Colonic mucosa (tissue), 4 donors: ENCODE measurements around the gene F2RL3. TPM values are rescaled to one million over a fixed set of nuclear protein-coding genes. Genes with fewer than 3 reads are reported as not detected.

Experiments
- DNase-seq: peaks from one replicate; pipeline ENCODE4 v3.0.0-alpha.2; 2020
- H3K27ac ChIP-seq: fragments of 200-600 bp; one replicate; pipeline ENCODE4 v1.8.0; 2021
- H3K27me3 ChIP-seq: fragments of 200-600 bp; one replicate; pipeline ENCODE4 v1.8.0; 2021
- H3K36me3 ChIP-seq: fragments of 200-600 bp; one replicate; pipeline ENCODE4 v1.8.0; 2021
- H3K4me1 ChIP-seq: fragments of 200-600 bp; one replicate; pipeline ENCODE4 v1.8.0; 2021; ENCODE audit warnings: mild to moderate bottlenecking
- H3K4me3 ChIP-seq: fragments of 200-600 bp; one replicate; pipeline ENCODE4 v1.8.0; 2021
- H3K9ac ChIP-seq, 2 donors: one replicate each; pipeline ENCODE4 v1.7.0; 2013; ENCODE audit warnings: control low read depth in 2 of 2, low read depth in 2 of 2, low read length in 2 of 2
- H3K9me3 ChIP-seq: fragments of 200-600 bp; one replicate; pipeline ENCODE4 v1.8.0; 2021
- CTCF ChIP-seq: fragments of 200-600 bp; IDR thresholded peaks from one replicate; pipeline ENCODE4 v1.8.0; 2022; ENCODE audit warnings: antibody characterized with exemption, mild to moderate bottlenecking
- intact Hi-C: fragments of 100-400 bp; cut with DNase I; formaldehyde crosslinking; loops from one replicate; pipeline ENCODE4 v1.14.1; 2022
- total RNA-seq, 2 donors: library from RNA; stranded (reverse); fragmentation: NEBNext Ultra II Directional in 1 of 2; extraction: Animal tissue kit (Norgen Biotek cat#: 25700) in 1 of 2; gene quantifications; one replicate each; pipeline ENCODE4 v1.2.1, GENCODE V29; 2021
- donor health status: healthy.
- donor health status: DM: no; HTN: no; CAD: no.
- donor health status: DM: no; HTN: no; CAD: no.

F2RL3 gene
- total RNA-seq, 2 donors from 2014 or later, result 0.84 to 0.98 TPM

- no peak overlapping the region for H3K9ac ChIP-seq
- no peak for DNase-seq
- intact Hi-C loops, result no loop called here
- H3K27ac ChIP-seq, result no peak overlapping the region
- H3K36me3 ChIP-seq, result no peaks in the 10 kb centered on the region
- no peaks in the 10 kb centered on the region for H3K27me3 ChIP-seq
- H3K9me3 ChIP-seq, result no peaks in the 10 kb centered on the region
- no peak for TF ChIP-seq CTCF
- H3K4me1 ChIP-seq, result no peaks in the 10 kb centered on the region
- H3K4me3 ChIP-seq, result no peak overlapping the region
Measured at GRCh38 chr19:16886305-16886880, 2.4 kb upstream of the F2RL3 start.

- no peaks in the 10 kb centered on the region for H3K36me3 ChIP-seq
- DNase-seq, result no peak
- no peaks in the 10 kb centered on the region for H3K27me3 ChIP-seq
- no peaks in the 10 kb centered on the region for H3K4me1 ChIP-seq
- H3K4me3 ChIP-seq, result no peak overlapping the region
- H3K9me3 ChIP-seq, result no peaks in the 10 kb centered on the region
- H3K9ac ChIP-seq, result no peak overlapping the region
- intact Hi-C loops, result no loop called here
- no peak overlapping the region for H3K27ac ChIP-seq
- TF ChIP-seq CTCF, result no peak
Measured at GRCh38 chr19:16887353-16888265, 1.2 kb upstream of the F2RL3 start.

GRCh38 chr19:16889366-16889882 is 625 bp downstream of the F2RL3 start:
- Histone ChIP-seq H3K27me3 (no peaks in the 10 kb centered on the region), H3K9ac (peak overlapping the region in 1 of 2 donors; percentile 50), H3K27ac (peak overlapping the region; percentile 27), H3K4me1 (no peaks in the 10 kb centered on the region), H3K9me3 (no peaks in the 10 kb centered on the region), H3K4me3 (peak overlapping the region; percentile 2), H3K36me3 (no peaks in the 10 kb centered on the region)
- intact Hi-C loops, result no loop called here
- no peak for TF ChIP-seq CTCF
- no peak for DNase-seq

GRCh38 chr19:16889883-16890460 is 1.2 kb downstream of the F2RL3 start:
- Histone ChIP-seq H3K9ac (no peak overlapping the region), H3K4me1 (no peaks in the 10 kb centered on the region), H3K36me3 (no peaks in the 10 kb centered on the region), H3K27me3 (no peaks in the 10 kb centered on the region), H3K9me3 (no peaks in the 10 kb centered on the region), H3K27ac (no peak overlapping the region), H3K4me3 (no peak overlapping the region)
- intact Hi-C loops, result no loop called here
- no peak for DNase-seq
- no peak for TF ChIP-seq CTCF

GRCh38 chr19:16890461-16891184 is 1.8 kb downstream of the F2RL3 start:
- H3K27ac ChIP-seq, result no peak overlapping the region
- H3K9ac ChIP-seq, result no peak overlapping the region
- DNase-seq, result no peak
- H3K4me1 ChIP-seq, result no peaks in the 10 kb centered on the region
- H3K36me3 ChIP-seq, result no peaks in the 10 kb centered on the region
- TF ChIP-seq CTCF, result no peak
- H3K27me3 ChIP-seq, result no peaks in the 10 kb centered on the region
- intact Hi-C loops, result no loop called here
- no peaks in the 10 kb centered on the region for H3K9me3 ChIP-seq
- H3K4me3 ChIP-seq, result no peak overlapping the region
